BLaER1 (cell line): ENCODE measurements around the gene PGGHG.
"Not testable (repeated sequence)": the region's sequence is repeated elsewhere in the genome, so short reads cannot be mapped to it uniquely, and the experiment has no call there.

Experiments
- H3K27ac ChIP-seq: shearing (Covaris generic); formaldehyde crosslinking; 2 replicates; pipeline ENCODE4 v1.8.1; 2022
- H3K27me3 ChIP-seq: shearing (Covaris generic); formaldehyde crosslinking; 2 replicates; pipeline ENCODE4 v1.8.1; 2022
- H3K36me3 ChIP-seq: shearing (Covaris generic); formaldehyde crosslinking; 2 replicates; pipeline ENCODE4 v1.8.1; 2022
- H3K4me1 ChIP-seq: shearing (Covaris generic); formaldehyde crosslinking; 2 replicates; pipeline ENCODE4 v1.8.1; 2022
- H3K4me2 ChIP-seq: shearing (Covaris generic); formaldehyde crosslinking; 2 replicates; pipeline ENCODE4 v1.8.1; 2022
- H3K4me3 ChIP-seq: shearing (Covaris generic); formaldehyde crosslinking; 2 replicates; pipeline ENCODE4 v1.8.1; 2022
- H3K9ac ChIP-seq: shearing (Covaris generic); formaldehyde crosslinking; 2 replicates; pipeline ENCODE4 v1.8.1; 2022
- H3K9me3 ChIP-seq: shearing (Covaris generic); formaldehyde crosslinking; 2 replicates; pipeline ENCODE4 v1.8.1; 2022
- H4K20me1 ChIP-seq: shearing (Covaris generic); formaldehyde crosslinking; 2 replicates; pipeline ENCODE4 v1.8.1; 2022
- Cebpa-rat ChIP-seq: shearing (Covaris generic); IDR thresholded peaks from 2 replicates; pipeline ENCODE4 v1.8.1; 2022

Gene PGGHG

GRCh38 chr11:312092-312816, 23.3 kb downstream of the PGGHG start:
- Histone ChIP-seq H3K4me1 (peaks cover 73% of the 10 kb centered on the region), H3K27me3 (no peaks in the 10 kb centered on the region), H3K4me3 (no peak overlapping the region), H3K4me2 (peak overlapping the region; percentile 85), H3K36me3 (peaks cover 10% of the 10 kb centered on the region), H3K9me3 (no peaks in the 10 kb centered on the region), H3K27ac (peak overlapping the region; percentile 9), H4K20me1 (no peaks in the 10 kb centered on the region), H3K9ac (0 out of 2 replicates have a peak overlapping the region, but pooled peaks have one; percentile 15)
- no peak for TF ChIP-seq Cebpa-rat

- no peak for TF ChIP-seq Cebpa-rat
- peak overlapping the region; percentile 70 for H3K4me3 ChIP-seq
- H3K9me3 ChIP-seq, result no peaks in the 10 kb centered on the region
- peak overlapping the region; percentile 86 for H3K27ac ChIP-seq
- peaks cover 10% of the 10 kb centered on the region for H3K36me3 ChIP-seq
- peaks cover 68% of the 10 kb centered on the region for H3K4me1 ChIP-seq
- H3K9ac ChIP-seq, result peak overlapping the region; percentile 75
- H3K27me3 ChIP-seq, result no peaks in the 10 kb centered on the region
- no peaks in the 10 kb centered on the region for H4K20me1 ChIP-seq
- H3K4me2 ChIP-seq, result peak overlapping the region; percentile 85
Observed at GRCh38 chr11:313304-313786, 24.4 kb downstream of the PGGHG start.

- H3K4me2 ChIP-seq, result peak within 1 kb of the TSS; percentile 85
- H3K9ac ChIP-seq, result peak within 1 kb of the TSS; percentile 75
- peak within 1 kb of the TSS; percentile 86 for H3K27ac ChIP-seq
- H4K20me1 ChIP-seq, result no peaks in the 10 kb centered on the region
- peaks cover 67% of the 10 kb centered on the region for H3K4me1 ChIP-seq
- no peaks in the 10 kb centered on the region for H3K9me3 ChIP-seq
- peaks cover 10% of the 10 kb centered on the region for H3K36me3 ChIP-seq
- peak within 1 kb of the TSS; percentile 70 for H3K4me3 ChIP-seq
- no peak for TF ChIP-seq Cebpa-rat
- H3K27me3 ChIP-seq, result no peaks in the 10 kb centered on the region
Observed at GRCh38 chr11:313787-314553, 25.0 kb downstream of the PGGHG start, which contains the start of gene IFITM1. TSS of gene IFITM1 (plus strand) at chr11:314040. CDS start at chr11:314171, 131 bp downstream.

GRCh38 chr11:314554-314875, 25.6 kb downstream of the PGGHG start:
- H4K20me1 ChIP-seq, H3K9me3 ChIP-seq, H3K27me3 ChIP-seq, H3K36me3 ChIP-seq: not testable (repeated sequence)
- Histone ChIP-seq H3K4me1 (peaks cover 66% of the 10 kb centered on the region), H3K27ac (peak overlapping the region; percentile 86), H3K4me3 (peak overlapping the region; percentile 70), H3K9ac (peak overlapping the region; percentile 75), H3K4me2 (peak overlapping the region; percentile 85)

GRCh38 chr11:315051-315481, 26.1 kb downstream of the PGGHG start:
- Histone ChIP-seq H3K4me2 (peak overlapping the region; percentile 85), H3K27me3 (no peaks in the 10 kb centered on the region), H3K4me1 (peaks cover 64% of the 10 kb centered on the region), H3K4me3 (peak overlapping the region; percentile 70), H3K9ac (peak overlapping the region; percentile 75), H3K9me3 (no peaks in the 10 kb centered on the region), H3K36me3 (peaks cover 10% of the 10 kb centered on the region), H3K27ac (peak overlapping the region; percentile 86), H4K20me1 (no peaks in the 10 kb centered on the region)
- TF ChIP-seq Cebpa-rat, result no peak

GRCh38 chr11:315516-315994, 26.6 kb downstream of the PGGHG start:
- Histone ChIP-seq H3K4me3 (peak overlapping the region; percentile 70), H3K27me3 (no peaks in the 10 kb centered on the region), H3K9me3 (no peaks in the 10 kb centered on the region), H3K4me2 (peak overlapping the region; percentile 85), H3K4me1 (peaks cover 68% of the 10 kb centered on the region), H3K27ac (peak overlapping the region; percentile 86), H4K20me1 (no peaks in the 10 kb centered on the region), H3K9ac (peak overlapping the region; percentile 75), H3K36me3 (peaks cover 10% of the 10 kb centered on the region)
- TF ChIP-seq Cebpa-rat, result no peak

GRCh38 chr11:316031-316701, 27.2 kb downstream of the PGGHG start:
- Histone ChIP-seq H3K4me2 (peak overlapping the region; percentile 85), H4K20me1 (no peaks in the 10 kb centered on the region), H3K9me3 (no peaks in the 10 kb centered on the region), H3K4me3 (peak overlapping the region; percentile 70; the same call in 1 of the 2 replicates), H3K4me1 (peaks cover 72% of the 10 kb centered on the region), H3K27ac (peak overlapping the region; percentile 86; the same call in 1 of the 2 replicates), H3K27me3 (no peaks in the 10 kb centered on the region), H3K9ac (no peak overlapping the region), H3K36me3 (peaks cover 10% of the 10 kb centered on the region)
- no peak for TF ChIP-seq Cebpa-rat

GRCh38 chr11:316891-317301, 28.0 kb downstream of the PGGHG start:
- no peak overlapping the region for H3K4me3 ChIP-seq
- no peak overlapping the region for H3K9ac ChIP-seq
- H3K4me1 ChIP-seq, result peaks cover 66% of the 10 kb centered on the region
- H3K9me3 ChIP-seq, result no peaks in the 10 kb centered on the region
- no peak overlapping the region for H3K27ac ChIP-seq
- peak overlapping the region; percentile 85; the same call in 1 of the 2 replicates for H3K4me2 ChIP-seq
- no peak for TF ChIP-seq Cebpa-rat
- H3K36me3 ChIP-seq, result peaks cover 10% of the 10 kb centered on the region
- no peaks in the 10 kb centered on the region for H4K20me1 ChIP-seq
- no peaks in the 10 kb centered on the region for H3K27me3 ChIP-seq

GRCh38 chr11:317668-318404, 28.9 kb downstream of the PGGHG start:
- H3K36me3 ChIP-seq, H3K27ac ChIP-seq, H3K27me3 ChIP-seq, H3K4me2 ChIP-seq, H3K9me3 ChIP-seq, H3K4me3 ChIP-seq, H3K9ac ChIP-seq, H4K20me1 ChIP-seq: not testable (repeated sequence)
- peaks cover 56% of the 10 kb centered on the region for H3K4me1 ChIP-seq

GRCh38 chr11:318405-319120, 29.6 kb downstream of the PGGHG start:
- H4K20me1 ChIP-seq, H3K36me3 ChIP-seq, H3K9me3 ChIP-seq, H3K27me3 ChIP-seq: not testable (repeated sequence)
- Histone ChIP-seq H3K4me1 (peaks cover 51% of the 10 kb centered on the region), H3K9ac (peak overlapping the region; percentile 68), H3K4me2 (peak overlapping the region; percentile 75), H3K27ac (peak overlapping the region; percentile 69; the same call in 1 of the 2 replicates), H3K4me3 (peak overlapping the region; percentile 63)

- H3K27me3 ChIP-seq, H3K9me3 ChIP-seq, H4K20me1 ChIP-seq, H3K36me3 ChIP-seq: not testable (repeated sequence)
- peaks cover 55% of the 10 kb centered on the region for H3K4me1 ChIP-seq
- H3K9ac ChIP-seq, result peak overlapping the region; percentile 68
- H3K27ac ChIP-seq, result peak overlapping the region; percentile 69; the same call in 1 of the 2 replicates
- H3K4me2 ChIP-seq, result peak overlapping the region; percentile 75
- peak overlapping the region; percentile 63 for H3K4me3 ChIP-seq
Observed at GRCh38 chr11:319121-319887, 30.4 kb downstream of the PGGHG start.

GRCh38 chr11:319888-320273, 31.0 kb downstream of the PGGHG start:
- peak overlapping the region; percentile 76 for H3K4me2 ChIP-seq
- H3K4me3 ChIP-seq, result peak overlapping the region; percentile 63; the same call in 1 of the 2 replicates
- H3K9ac ChIP-seq, H3K27ac ChIP-seq, H4K20me1 ChIP-seq, H3K9me3 ChIP-seq, H3K27me3 ChIP-seq, H3K36me3 ChIP-seq: not testable (repeated sequence)
- H3K4me1 ChIP-seq, result peaks cover 58% of the 10 kb centered on the region
